ENCODE data around the gene LRRC14B. TPM values are rescaled to one million over a fixed set of nuclear protein-coding genes. Genes with fewer than 3 reads are reported as not detected.

LRRC14B gene
- total RNA-seq: 3.2 TPM

GRCh38 chr5:191036-191948 is at the start of gene LRRC14B:
TSS of gene LRRC14B (plus strand) at chr5:191495. CDS start at chr5:191539, 44 bp downstream.

GRCh38 chr5:217494-218456 is 26.5 kb downstream of the LRRC14B start, which contains the start of the genes CCDC127 and SDHA:
TSS of gene CCDC127 (minus strand) at chr5:218153. CDS start at chr5:216849, 1,304 bp downstream.
TSS of gene SDHA (plus strand) at chr5:218320. CDS start at chr5:218356, 36 bp downstream.

Small RNA genes within 50 kb of the gene (small RNA-seq; reads per million reads assigned to genes)
- not detected for gene RF00019

Other genes with a start within 250 kb of the LRRC14B start
- 4.2 TPM for gene PLEKHG4B, start 99.3 kb upstream of the LRRC14B start, total RNA-seq
- 7.8 TPM for gene CCDC127, start 26.7 kb downstream of the LRRC14B start, total RNA-seq
- 81.9 TPM for gene SDHA, start 26.8 kb downstream of the LRRC14B start, total RNA-seq
- 49.8 TPM for gene PDCD6, start 80.2 kb downstream of the LRRC14B start, total RNA-seq
- 1.6 TPM for gene AHRR, start 130.2 kb downstream of the LRRC14B start, total RNA-seq

Measured in diencephalon (tissue), 1 donor.